TTC549 (cell line): ENCODE measurements around the gene MSL2.
"Not testable (repeated sequence)": the region's sequence is repeated elsewhere in the genome, so short reads cannot be mapped to it uniquely, and the experiment has no call there.

ENCODE experiments used
- FAIRE-seq: peaks from 2 replicates; lab custom pipeline; 2012; peaks lifted over from hg19 to GRCh38; lab: Jason Lieb, UNC

MSL2 gene

DNA sequence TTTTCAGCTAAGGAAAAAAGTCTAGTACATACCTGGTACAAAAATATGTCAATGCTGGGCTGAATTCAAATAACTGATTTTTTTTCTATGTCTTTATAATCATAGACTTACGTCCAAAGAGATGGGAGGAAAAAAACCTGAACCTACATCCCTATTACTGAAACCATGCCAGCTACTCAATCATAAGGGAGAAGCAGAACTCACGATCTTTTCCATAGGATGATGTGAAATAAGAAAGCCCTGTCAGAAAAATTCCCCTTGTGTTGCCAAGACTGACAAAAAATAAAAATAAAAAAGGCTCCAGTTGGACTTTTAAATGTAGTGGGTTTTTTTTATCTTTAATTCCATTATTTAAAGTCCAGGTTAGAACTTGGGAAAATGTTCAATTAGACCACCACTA, 3.3 kb downstream of the MSL2 start:
- FAIRE-seq: no peak

DNA sequence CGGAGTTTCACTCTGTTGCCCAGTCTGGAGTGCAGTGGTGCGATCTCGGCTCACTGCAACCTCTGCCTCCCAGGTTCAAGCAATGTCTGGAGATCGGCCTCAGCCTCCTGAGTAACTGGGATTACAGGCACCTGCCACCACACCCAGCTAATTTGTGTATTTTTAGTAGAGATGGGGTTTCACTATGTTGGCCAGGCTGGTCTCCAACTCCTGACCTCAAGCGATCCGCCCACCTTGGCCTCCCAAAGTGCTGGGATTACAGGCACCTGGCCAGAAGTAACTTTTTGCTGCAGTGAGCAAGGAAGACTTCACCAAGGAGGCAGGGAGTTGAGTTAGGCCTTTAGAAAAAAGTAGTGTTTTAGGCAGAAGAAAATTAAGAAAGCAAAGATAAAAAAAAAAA, 3.9 kb downstream of the MSL2 start:
- FAIRE-seq: not testable (repeated sequence)

DNA sequence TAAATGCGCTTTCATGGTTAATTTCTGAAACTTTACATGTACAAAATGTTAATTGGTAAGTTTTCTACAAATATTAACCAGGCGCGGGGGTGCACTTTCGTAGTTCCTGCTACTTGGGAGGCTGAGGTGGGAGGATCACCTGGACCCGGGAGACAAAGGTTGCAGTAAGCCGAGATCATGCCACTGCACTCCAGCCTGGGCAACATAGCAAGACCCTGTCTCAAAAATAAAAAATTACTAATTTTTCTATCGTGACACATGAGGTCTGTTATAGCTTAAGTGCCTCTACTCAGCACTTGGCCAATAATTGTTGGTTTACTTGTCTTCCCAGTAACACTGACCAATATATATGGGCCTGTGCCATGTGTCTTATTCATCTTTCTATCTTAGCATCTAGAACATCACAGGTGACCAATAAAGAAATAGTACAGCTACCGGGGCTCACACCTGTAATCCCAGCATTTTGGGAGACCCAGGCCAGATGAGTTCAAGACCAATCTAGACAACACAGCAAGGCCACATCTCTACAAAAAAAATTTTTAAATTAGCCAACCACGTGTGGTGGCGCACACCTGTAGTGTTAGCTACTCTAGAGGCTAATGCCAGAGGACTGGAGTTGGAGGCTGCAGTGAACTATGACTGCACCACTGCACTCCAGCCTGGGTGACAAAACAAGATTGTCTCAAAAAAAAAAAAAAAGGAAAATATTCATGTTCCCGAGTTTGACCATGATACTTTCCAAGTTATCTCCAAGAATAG, 6.1 kb downstream of the MSL2 start:
- FAIRE-seq: no peak

DNA sequence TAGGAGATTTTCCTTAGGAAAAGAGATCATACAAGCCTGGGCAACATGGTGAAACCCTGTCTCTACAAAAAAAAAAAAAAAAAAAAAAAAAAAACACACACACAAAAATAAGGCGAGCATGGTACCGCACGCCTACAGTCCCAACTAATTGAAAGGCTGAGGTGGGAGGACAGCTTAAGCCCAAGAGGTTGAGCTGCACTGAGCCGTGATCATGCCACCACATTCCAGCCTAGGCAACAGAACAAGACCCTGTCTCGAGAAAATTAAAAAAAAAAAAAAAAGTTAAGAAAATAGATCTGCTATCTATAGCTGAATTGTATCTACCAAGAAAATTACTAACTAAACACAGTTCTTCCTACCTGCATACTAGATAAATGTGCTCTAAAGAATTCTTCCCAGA, 7.1 kb downstream of the MSL2 start:
- no peak for FAIRE-seq

GRCh38 chr3:136187868-136188267, 8.3 kb downstream of the MSL2 start:
- FAIRE-seq: no peak

DNA sequence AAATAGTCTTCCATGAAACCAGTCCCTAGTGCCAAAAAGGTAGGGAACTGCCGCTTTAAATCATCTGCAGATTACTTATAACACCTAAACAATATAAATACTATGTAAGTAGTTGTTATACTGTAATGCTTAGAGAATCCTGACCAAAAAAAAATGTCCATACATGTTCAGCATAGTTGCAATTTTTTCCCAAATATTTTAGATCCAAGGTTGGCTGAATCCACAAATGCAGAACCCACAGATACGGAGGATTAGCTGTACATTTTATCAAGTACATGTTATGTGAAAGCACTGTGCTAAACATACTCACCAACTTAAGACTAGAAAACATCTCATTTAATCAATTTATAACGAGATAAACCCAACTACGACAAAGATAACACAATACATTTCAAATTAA, 9.3 kb downstream of the MSL2 start:
- no peak for FAIRE-seq

DNA sequence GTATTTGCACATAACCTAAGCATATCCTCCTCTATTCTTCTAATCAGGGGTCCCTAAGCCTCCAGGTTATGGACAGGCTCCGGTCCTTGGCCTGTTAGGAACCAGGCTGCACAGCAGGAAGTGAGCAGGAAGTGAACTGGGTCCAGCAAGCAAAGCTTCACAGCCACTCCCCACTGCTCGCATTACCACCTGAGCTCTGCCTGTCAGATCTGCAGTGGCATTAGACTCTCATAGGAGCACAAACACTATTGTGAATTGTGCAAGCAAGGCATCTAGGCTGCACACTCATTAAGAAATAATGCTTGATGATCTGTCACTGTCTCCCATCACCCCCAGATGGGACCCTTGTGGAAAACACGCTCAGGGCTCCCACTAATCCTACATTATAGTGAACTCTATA, 9.8 kb downstream of the MSL2 start:
- no peak for FAIRE-seq

- no peak for FAIRE-seq
These were observed 11.4 kb downstream of the MSL2 start for GRCh38 chr3:136184703-136185102.

DNA sequence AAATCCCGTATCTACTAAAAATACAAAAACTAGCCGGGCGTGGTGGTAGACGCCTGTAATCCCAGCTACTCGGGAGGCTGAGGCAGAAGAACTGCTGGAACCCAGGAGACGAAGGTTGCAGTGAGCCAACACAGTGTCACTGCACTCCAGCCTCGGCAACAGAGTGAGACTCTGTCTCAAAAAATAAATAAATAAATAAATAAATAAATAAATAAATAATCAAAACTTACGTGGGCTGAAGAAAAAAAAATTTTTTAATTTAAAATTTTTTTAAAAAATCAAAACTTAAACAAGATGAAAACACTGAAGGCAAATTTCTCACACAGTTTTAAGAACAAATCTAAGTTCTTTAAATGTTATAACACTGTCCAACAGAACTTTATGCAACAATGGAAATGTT, 14.4 kb downstream of the MSL2 start:
- no peak for FAIRE-seq

GRCh38 chr3:136177876-136178275, 18.3 kb downstream of the MSL2 start:
- no peak for FAIRE-seq

DNA sequence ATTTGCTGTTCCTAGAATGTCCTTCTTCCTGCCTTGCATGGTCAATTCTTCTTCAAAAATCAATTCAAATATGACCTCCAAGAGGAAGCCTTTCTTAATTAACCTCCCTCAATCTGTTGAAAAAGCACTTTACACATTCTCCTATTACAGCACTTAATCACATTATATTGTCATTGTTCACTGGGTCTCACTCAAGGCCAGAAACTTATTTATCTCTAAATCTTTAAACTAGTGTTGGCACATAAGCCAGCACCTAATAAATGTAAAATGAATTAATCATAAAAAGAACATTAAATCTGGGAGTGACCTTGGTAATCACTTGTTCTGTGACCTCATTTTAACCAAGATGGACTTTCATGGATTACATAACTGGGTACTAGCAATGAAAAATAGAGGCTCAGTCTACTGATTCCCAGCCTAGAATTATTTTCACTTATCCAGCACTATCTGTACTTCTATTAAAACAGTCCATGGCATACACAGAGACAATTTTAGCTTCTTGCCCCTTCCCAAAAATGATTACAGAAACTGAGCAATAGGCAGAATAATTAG, 22.1 kb downstream of the MSL2 start:
- FAIRE-seq: no peak

GRCh38 chr3:136171097-136171542, 25.0 kb downstream of the MSL2 start:
- no peak for FAIRE-seq

DNA sequence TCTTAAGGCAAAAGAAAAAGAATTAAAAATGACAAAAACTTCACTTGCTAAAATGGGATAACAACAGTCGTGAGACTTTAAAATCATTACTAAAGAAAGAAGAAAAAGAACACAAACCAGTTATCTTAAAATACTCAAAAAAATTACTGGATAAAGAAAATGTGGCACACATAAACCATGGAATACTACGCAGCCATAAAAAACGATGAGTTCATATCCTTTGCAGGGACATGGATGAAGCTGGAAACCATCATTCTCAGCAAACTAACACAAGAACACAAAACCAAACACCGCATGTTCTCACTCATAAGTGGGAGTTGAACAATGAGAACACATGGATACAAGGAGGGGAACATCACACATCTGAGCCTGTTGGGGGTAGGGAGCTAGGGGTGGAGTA, 27.9 kb downstream of the MSL2 start:
- not testable (repeated sequence) for FAIRE-seq

DNA sequence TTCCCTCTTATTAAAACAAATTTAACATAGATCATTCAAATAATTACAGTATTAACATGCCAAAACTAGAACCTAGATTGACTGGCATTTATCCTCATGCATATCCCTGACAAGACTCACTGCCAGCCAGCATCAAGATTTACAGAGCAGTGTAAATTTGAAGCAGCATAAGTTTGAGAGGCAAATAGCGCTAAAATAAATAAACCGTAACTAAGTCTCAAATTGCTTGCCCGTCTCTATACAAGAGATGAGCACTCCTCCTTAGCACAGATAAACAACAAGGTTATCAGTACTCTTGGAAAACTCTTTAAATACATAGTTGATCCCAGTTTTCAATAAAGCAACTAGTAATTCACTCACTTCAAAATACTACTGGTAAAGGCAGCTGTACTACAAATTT, 29.6 kb downstream of the MSL2 start:
- no peak for FAIRE-seq

DNA sequence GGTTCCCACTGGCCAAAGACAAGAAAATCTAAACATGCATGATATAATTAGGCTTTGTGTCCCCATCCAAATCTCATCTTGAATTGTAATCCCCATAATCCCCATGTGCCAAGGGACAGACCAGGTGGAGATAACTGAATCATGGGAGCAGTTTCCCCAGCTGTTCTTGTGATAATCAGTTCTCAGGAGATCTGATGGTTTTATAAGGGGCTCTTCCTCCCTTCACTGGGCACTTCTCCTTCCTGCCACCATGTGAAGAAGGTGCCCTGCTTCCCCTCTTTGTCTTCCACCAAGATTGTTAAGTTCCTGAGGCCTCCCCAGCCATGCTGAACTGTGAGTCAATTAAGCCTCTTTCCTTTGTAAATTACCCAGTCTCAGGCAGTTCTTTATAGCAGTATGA, 32.5 kb downstream of the MSL2 start:
- not testable (repeated sequence) for FAIRE-seq

DNA sequence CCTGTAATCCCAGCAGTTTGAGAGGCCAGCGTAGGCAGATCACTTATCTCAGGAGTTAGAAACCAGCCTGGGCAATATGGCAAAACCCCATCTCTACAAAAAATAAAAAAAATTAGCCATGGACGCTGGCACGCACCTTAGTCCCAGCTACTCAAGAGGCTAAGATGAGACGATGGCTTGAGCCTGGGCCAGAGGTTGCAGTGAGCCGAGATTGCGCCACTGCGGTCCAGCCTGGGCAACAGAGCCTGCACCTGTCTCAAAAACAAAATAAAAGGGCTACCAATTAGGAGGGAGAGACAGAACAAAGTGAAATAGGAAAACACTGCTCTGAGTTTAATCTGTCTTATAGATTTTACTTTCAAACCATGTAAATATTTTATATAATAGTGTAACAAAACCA, 33.8 kb downstream of the MSL2 start:
- FAIRE-seq: no peak

GRCh38 chr3:136161516-136161915, 34.6 kb downstream of the MSL2 start:
- no peak for FAIRE-seq

GRCh38 chr3:136152963-136153362, 43.2 kb downstream of the MSL2 start:
- FAIRE-seq: no peak

DNA sequence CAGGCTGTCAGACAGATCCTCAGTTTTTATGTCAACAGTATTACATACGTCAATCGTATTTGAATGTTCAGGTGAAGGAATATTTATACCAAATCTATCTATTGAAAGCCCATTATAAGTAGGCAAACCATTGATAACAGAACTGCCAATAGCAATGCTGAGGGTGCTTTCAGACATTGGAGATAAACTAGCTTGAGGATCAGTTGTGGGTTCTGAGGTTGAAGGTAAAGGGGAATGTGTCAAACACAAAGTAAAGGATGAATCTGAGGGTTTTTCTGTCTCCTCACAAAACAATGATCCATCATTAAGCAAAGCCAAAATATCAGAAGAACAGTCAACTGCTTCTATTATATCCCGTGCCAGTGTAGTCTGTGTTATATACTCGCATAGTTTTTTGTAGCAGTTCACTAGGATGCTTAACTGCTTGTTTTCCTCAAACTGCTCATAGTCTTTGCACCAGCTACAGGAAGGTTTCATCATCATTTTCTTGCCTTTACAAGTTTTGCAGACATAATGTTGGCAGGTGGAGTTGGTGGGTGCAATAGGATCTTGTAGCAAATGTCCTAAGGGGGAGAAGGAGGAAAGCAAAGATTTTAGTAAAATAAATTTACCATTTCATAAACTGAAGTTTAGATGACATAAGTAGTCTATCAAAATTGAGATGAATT, 43.8 kb downstream of the MSL2 start:
- FAIRE-seq: no peak

- no peak for FAIRE-seq
These were observed 44.9 kb downstream of the MSL2 start for GRCh38 chr3:136151219-136151618.

DNA sequence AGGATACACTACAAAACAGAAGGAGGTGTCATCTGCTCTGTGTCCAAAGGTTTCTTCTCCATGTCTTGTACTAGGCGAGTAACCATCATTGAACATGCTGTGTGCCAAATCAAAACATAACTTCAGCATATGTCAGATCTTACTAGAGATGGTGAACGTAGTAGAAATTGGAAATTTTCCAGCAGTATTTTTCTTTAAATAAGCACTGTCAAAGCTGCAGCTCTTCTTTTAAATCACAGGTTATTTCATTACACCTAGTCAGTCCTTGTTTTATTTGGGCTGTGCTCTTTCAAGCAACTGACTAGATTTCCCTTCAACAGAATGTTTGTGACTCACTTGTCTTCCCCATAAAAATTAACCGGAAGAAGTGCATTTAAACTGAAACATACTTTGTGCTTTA, 46.5 kb downstream of the MSL2 start:
- no peak for FAIRE-seq

DNA sequence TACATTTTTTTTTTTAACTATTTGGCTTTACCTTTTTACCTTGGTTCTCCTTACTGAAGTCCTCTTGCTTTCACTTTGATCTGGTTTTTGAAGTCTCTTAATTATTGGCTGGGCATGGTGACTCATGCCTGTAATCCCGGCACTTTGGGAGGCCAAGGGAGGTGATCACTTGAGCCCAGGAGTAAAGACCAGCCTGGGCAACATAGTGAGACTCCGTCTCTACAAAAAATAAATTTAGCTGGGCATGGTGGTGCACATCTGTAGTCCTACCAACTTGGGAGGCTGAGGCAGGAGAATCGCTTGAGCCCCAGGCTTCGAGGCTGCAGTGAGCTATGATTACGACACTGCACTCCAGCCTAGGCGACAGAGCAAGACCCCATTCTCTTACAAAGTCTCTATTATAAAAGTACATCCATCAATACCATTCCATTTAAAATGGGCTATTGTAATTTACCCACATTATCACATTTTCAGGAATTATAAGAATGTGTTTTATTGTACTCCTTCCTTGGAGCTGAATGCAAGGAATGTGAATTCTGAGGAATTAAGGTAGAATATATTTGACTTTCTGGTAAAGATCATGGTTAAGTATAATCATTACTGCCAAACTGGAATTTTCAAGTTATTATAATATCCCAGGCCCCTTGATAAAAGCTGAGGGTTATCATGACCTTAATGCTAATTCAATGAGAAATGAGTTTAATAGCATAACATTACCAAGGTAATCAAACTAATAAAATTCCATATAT, 49.0 kb downstream of the MSL2 start:
- FAIRE-seq: no peak

- not testable (repeated sequence) for FAIRE-seq
These were observed 51.7 kb downstream of the MSL2 start for GRCh38 chr3:136144397-136144796.
